Measurements from ENCODE around the gene AZI2. TPM values are rescaled to one million over a fixed set of nuclear protein-coding genes. Genes with fewer than 3 reads are reported as not detected.
A peak's percentile ranks its signal among the peaks of the same experiment; 100 is the strongest.

Gene AZI2
- polyA plus RNA-seq, 2 of the 4 experiments (the other 2 are of a cell fraction), result 35.6 to 99.4 TPM

GRCh38 chr3:28348629-28349468 is at the start of gene AZI2, which contains the start of gene ZCWPW2 (continued):
- peak; percentile 67; the same call in 1 of the 3 replicates for TF ChIP-seq BCL3 (IDR thresholded peaks at IDR 0.05)
- TF ChIP-seq HDAC2 (IDR thresholded peaks at IDR 0.05), result no peak
- no peak for TF ChIP-seq ZC3H11A (IDR thresholded peaks at IDR 0.05)
- TF ChIP-seq, protein P1, sequence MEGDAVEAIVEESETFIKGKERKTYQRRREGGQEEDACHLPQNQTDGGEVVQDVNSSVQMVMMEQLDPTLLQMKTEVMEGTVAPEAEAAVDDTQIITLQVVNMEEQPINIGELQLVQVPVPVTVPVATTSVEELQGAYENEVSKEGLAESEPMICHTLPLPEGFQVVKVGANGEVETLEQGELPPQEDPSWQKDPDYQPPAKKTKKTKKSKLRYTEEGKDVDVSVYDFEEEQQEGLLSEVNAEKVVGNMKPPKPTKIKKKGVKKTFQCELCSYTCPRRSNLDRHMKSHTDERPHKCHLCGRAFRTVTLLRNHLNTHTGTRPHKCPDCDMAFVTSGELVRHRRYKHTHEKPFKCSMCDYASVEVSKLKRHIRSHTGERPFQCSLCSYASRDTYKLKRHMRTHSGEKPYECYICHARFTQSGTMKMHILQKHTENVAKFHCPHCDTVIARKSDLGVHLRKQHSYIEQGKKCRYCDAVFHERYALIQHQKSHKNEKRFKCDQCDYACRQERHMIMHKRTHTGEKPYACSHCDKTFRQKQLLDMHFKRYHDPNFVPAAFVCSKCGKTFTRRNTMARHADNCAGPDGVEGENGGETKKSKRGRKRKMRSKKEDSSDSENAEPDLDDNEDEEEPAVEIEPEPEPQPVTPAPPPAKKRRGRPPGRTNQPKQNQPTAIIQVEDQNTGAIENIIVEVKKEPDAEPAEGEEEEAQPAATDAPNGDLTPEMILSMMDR (IDR thresholded peaks at IDR 0.05), result peak; percentile 29; the same call in 1 of the 3 replicates
- no peak for TF ChIP-seq KDM1A (IDR thresholded peaks at IDR 0.05; ENCODE audit: low read depth)
- TF ChIP-seq, protein P2, sequence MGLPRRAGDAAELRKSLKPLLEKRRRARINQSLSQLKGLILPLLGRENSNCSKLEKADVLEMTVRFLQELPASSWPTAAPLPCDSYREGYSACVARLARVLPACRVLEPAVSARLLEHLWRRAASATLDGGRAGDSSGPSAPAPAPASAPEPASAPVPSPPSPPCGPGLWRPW (IDR thresholded peaks at IDR 0.05), result no peak
- TF ChIP-seq PHF8 (IDR thresholded peaks at IDR 0.05; ENCODE audit: borderline replicate concordance, low read depth), result peak; percentile 84
- 0 out of 2 replicates have a peak, but pooled peaks have one; percentile 13 for TF ChIP-seq HOXB5 (CRISPR knock-in tag; IDR thresholded peaks at IDR 0.05)
- no peak for TF ChIP-seq MYC (IDR thresholded peaks at IDR 0.05; ENCODE audit: borderline replicate concordance, low read length)
- no peak for TF ChIP-seq FOSL2 (IDR thresholded peaks at IDR 0.05)
- 0 out of 2 replicates have a peak, but pooled peaks have one; percentile 26 for TF ChIP-seq FOSL2 (CRISPR knock-in tag; IDR thresholded peaks at IDR 0.05)
- TF ChIP-seq BHLHE40 (IDR thresholded peaks at IDR 0.05; ENCODE audit: low read depth, low read length), result no peak
- no peak for TF ChIP-seq NR3C1 (IDR thresholded peaks at IDR 0.05)
- TF ChIP-seq CHD4 (IDR thresholded peaks at IDR 0.05; ENCODE audit: borderline replicate concordance), result no peak
- TF ChIP-seq GATA3 (IDR thresholded peaks at IDR 0.05; ENCODE audit: borderline replicate concordance), result no peak
- TF ChIP-seq REST (IDR thresholded peaks at IDR 0.05), result 0 out of 2 replicates have a peak, but pooled peaks have one; percentile 7
- TF ChIP-seq RFX5 (IDR thresholded peaks at IDR 0.05), result no peak
- no peak for TF ChIP-seq EHF (CRISPR knock-in tag; IDR thresholded peaks at IDR 0.05)
- no peak for TF ChIP-seq CBX8 (IDR thresholded peaks at IDR 0.05)
- no peak for TF ChIP-seq EHMT2 (IDR thresholded peaks at IDR 0.05; ENCODE audit: low read depth)
- TF ChIP-seq NFE2L2 (conservative IDR thresholded peaks at IDR 0.05; ENCODE audit: low read length), result no peak
- no peak for TF ChIP-seq HOXA7 (CRISPR knock-in tag; IDR thresholded peaks at IDR 0.05)
- TF ChIP-seq ATOH8 (CRISPR knock-in tag; IDR thresholded peaks at IDR 0.05; ENCODE audit: low read depth), result no peak
- no peak for TF ChIP-seq MAZ (IDR thresholded peaks at IDR 0.05; ENCODE audit: borderline replicate concordance, low read depth, low read length)

Data from A549 (cell line).